CD4-positive, alpha-beta T cell treated with Interleukin-4 for 1 hour (primary cell): Measurements from ENCODE around the gene MUC5AC.
"Not testable (repeated sequence)": the region's sequence is repeated elsewhere in the genome, so short reads cannot be mapped to it uniquely, and the experiment has no call there.

ENCODE experiments used
- DNase-seq, 2 donors: peaks; one replicate each; pipeline ENCODE4 v3.0.0-alpha.2; 2020 to 2022

Gene MUC5AC

GRCh38 chr11:1148752-1149180 is 9.0 kb upstream of the MUC5AC start:
- no peak for DNase-seq

GRCh38 chr11:1149545-1149944 is 8.2 kb upstream of the MUC5AC start:
- no peak for DNase-seq

- DNase-seq: no peak
Observed at GRCh38 chr11:1150116-1150515, 7.6 kb upstream of the MUC5AC start.

GRCh38 chr11:1150769-1151365 is 6.9 kb upstream of the MUC5AC start:
- DNase-seq: no peak

- no peak for DNase-seq
Observed at GRCh38 chr11:1151366-1152315, 6.1 kb upstream of the MUC5AC start.

- DNase-seq: no peak
Observed at GRCh38 chr11:1152316-1153104, 5.2 kb upstream of the MUC5AC start.

- no peak for DNase-seq
Observed at GRCh38 chr11:1153105-1153950, 4.4 kb upstream of the MUC5AC start.

GRCh38 chr11:1153951-1154493 is 3.7 kb upstream of the MUC5AC start:
- DNase-seq: no peak

GRCh38 chr11:1154656-1155055 is 3.1 kb upstream of the MUC5AC start:
- DNase-seq: not testable (repeated sequence)

GRCh38 chr11:1155274-1155693 is 2.5 kb upstream of the MUC5AC start:
- DNase-seq: no peak

- DNase-seq: no peak
Observed at GRCh38 chr11:1156506-1157340, 1.0 kb upstream of the MUC5AC start.

- no peak for DNase-seq
Observed at GRCh38 chr11:1157341-1157644, 460 bp upstream of the MUC5AC start.

GRCh38 chr11:1158681-1159487 is 1.1 kb downstream of the MUC5AC start:
- no peak for DNase-seq

- not testable (repeated sequence) for DNase-seq
Observed at GRCh38 chr11:1159488-1160220, 1.9 kb downstream of the MUC5AC start.

GRCh38 chr11:1160231-1161101 is 2.7 kb downstream of the MUC5AC start:
- no peak for DNase-seq

- DNase-seq: no peak
Observed at GRCh38 chr11:1161410-1162137, 3.8 kb downstream of the MUC5AC start.

- no peak for DNase-seq
Observed at GRCh38 chr11:1162138-1162475, 4.4 kb downstream of the MUC5AC start.
